Neural progenitor cell (in vitro differentiated cells): ENCODE measurements around the gene MADD. TPM values are rescaled to one million over a fixed set of nuclear protein-coding genes. Genes with fewer than 3 reads are reported as not detected.

Experiments
- DNase-seq: peaks from one replicate; pipeline ENCODE4 v3.0.0-alpha.2; 2016; ENCODE audit warnings: low spot score
- H2AFZ ChIP-seq: fragments of 200-600 bp; sonication (generic); replicated peaks from 2 replicates; pipeline ENCODE4 v1.6.1; 2016; ENCODE audit warnings: antibody characterized with exemption
- H3F3A ChIP-seq: fragments of 200-600 bp; sonication (generic); 2 replicates; pipeline ENCODE4 v1.6.1; 2016; ENCODE audit warnings: antibody characterized with exemption, low read depth
- H3K27ac ChIP-seq: fragments of 200-600 bp; sonication (generic); 2 replicates; pipeline ENCODE4 v1.5.1; 2016; ENCODE audit warnings: mild to moderate bottlenecking
- H3K27me3 ChIP-seq: fragments of 200-600 bp; sonication (generic); 2 replicates; pipeline ENCODE4 v1.6.1; 2016; ENCODE audit warnings: mild to moderate bottlenecking, moderate library complexity
- H3K36me3 ChIP-seq: fragments of 200-600 bp; sonication (generic); 2 replicates; pipeline ENCODE4 v1.5.1; 2016
- H3K4me1 ChIP-seq: fragments of 200-600 bp; sonication (generic); 2 replicates; pipeline ENCODE4 v1.6.1; 2016; ENCODE audit warnings: mixed run types
- H3K4me2 ChIP-seq: fragments of 200-600 bp; sonication (generic); 2 replicates; pipeline ENCODE4 v1.6.1; 2016
- H3K4me3 ChIP-seq: fragments of 200-600 bp; sonication (generic); 2 replicates; pipeline ENCODE4 v1.5.1; 2016
- H3K79me2 ChIP-seq: fragments of 200-600 bp; sonication (generic); 2 replicates; pipeline ENCODE4 v1.6.1; 2016; ENCODE audit warnings: low read depth
- H3K9ac ChIP-seq: fragments of 200-600 bp; sonication (generic); 2 replicates; pipeline ENCODE4 v1.6.1; 2016
- H3K9me3 ChIP-seq: fragments of 200-600 bp; sonication (generic); 2 replicates; pipeline ENCODE4 v1.5.1; 2016; ENCODE audit warnings: low read depth
- H4K20me1 ChIP-seq: fragments of 200-600 bp; sonication (generic); 2 replicates; pipeline ENCODE4 v1.6.1; 2016; ENCODE audit warnings: low read depth
- H3K27ac Mint-ChIP-seq: 3 replicates; pipeline ENCODE4 v1.8.0; 2021; ENCODE audit warnings: mixed read lengths
- H3K27me3 Mint-ChIP-seq: 2 replicates; pipeline ENCODE4 v1.8.0; 2022; ENCODE audit warnings: low read depth, mild to moderate bottlenecking, inconsistent platforms, moderate library complexity, mixed read lengths; ENCODE audit not compliant: insufficient read depth
- H3K36me3 Mint-ChIP-seq: 3 replicates; pipeline ENCODE4 v1.8.0; 2021; ENCODE audit warnings: mixed read lengths
- H3K4me1 Mint-ChIP-seq: 3 replicates; pipeline ENCODE4 v1.8.0; 2021; ENCODE audit warnings: mixed read lengths
- H3K4me3 Mint-ChIP-seq: 3 replicates; pipeline ENCODE4 v1.8.0; 2021; ENCODE audit warnings: mild to moderate bottlenecking, moderate library complexity, mixed read lengths
- H3K9me3 Mint-ChIP-seq: 3 replicates; pipeline ENCODE4 v1.8.0; 2020; ENCODE audit warnings: mixed read lengths
- CTCF ChIP-seq: fragments of 200-600 bp; sonication (generic); IDR thresholded peaks from 2 replicates; pipeline ENCODE4 v1.5.1; 2017; ENCODE audit warnings: antibody characterized with exemption, mild to moderate bottlenecking
- EZH2 ChIP-seq: fragments of 200-600 bp; sonication (generic); IDR thresholded peaks from 2 replicates; pipeline ENCODE4 v1.6.1; 2017; ENCODE audit warnings: antibody characterized with exemption, mild to moderate bottlenecking, moderate library complexity
- EZH2phosphoT487 ChIP-seq: fragments of 200-600 bp; sonication (generic); IDR thresholded peaks from 2 replicates; pipeline ENCODE4 v1.6.1; 2017; ENCODE audit warnings: antibody characterized with exemption
- total RNA-seq: library from RNA; depleted of rRNA; stranded (reverse); fragments of >200 nt; gene quantifications from 2 replicates; pipeline ENCODE4 v1.2.3, GENCODE V29; 2015; ENCODE audit warnings: low replicate concordance

MADD gene
- total RNA-seq, 1 donor from 2014 or later = 16.1 TPM

DNA sequence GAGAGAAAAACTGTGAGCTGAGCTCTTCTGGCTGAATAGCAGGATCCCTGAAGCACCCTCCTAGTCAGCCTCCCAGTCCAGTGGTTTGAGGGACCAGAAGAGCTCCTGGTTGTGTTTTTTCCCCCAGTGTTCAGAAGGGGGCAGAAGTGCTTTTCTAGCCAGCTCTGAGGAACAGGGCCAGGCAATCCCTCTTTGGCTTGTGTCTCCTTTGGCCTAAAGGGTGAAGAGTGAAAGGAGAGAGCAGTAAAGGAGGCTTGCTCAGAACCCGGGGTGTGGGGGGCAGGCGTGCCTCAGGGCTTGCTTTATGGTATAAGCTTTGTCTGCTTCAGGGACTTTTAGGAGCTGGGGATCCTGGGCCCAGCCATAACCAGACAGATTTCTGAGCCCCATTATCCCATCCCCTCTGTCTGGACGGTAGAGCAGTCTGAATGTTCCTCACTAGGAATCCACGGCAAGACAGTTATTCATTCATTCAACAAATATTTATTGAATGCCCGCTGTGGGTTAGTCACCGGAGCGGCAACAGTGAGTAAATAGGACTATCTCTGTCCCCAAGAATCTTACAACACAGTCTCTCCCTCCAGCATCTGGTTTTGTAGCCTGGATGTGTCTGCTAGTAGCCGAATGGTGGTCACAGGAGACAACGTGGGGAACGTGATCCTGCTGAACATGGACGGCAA lies 35.8 kb upstream of the MADD start:
- H3F3A ChIP-seq = no peaks in the 10 kb centered on the region
- H3K9me3 Mint-ChIP-seq = no peaks in the 10 kb centered on the region
- H3K4me1 ChIP-seq = no peaks in the 10 kb centered on the region
- H3K27ac Mint-ChIP-seq = no peak overlapping the region
- H4K20me1 ChIP-seq = no peaks in the 10 kb centered on the region
- no peak overlapping the region for H3K4me3 Mint-ChIP-seq
- DNase-seq = peak; percentile 59
- H3K27me3 ChIP-seq = no peaks in the 10 kb centered on the region
- H3K36me3 Mint-ChIP-seq = peaks cover 5% of the 10 kb centered on the region
- no peak overlapping the region for H2AFZ ChIP-seq
- TF ChIP-seq EZH2 = no peak
- no peak for TF ChIP-seq EZH2phosphoT487
- peak; percentile 50 for TF ChIP-seq CTCF
- H3K4me2 ChIP-seq = no peak overlapping the region
- H3K4me1 Mint-ChIP-seq = peaks cover 10% of the 10 kb centered on the region
- no peaks in the 10 kb centered on the region for H3K36me3 ChIP-seq
- H3K27me3 Mint-ChIP-seq = peaks cover 3% of the 10 kb centered on the region
- H3K79me2 ChIP-seq = no peaks in the 10 kb centered on the region
- H3K27ac ChIP-seq = no peak overlapping the region
- H3K9me3 ChIP-seq = no peaks in the 10 kb centered on the region
- no peak overlapping the region for H3K4me3 ChIP-seq
- H3K9ac ChIP-seq = no peak overlapping the region

DNA sequence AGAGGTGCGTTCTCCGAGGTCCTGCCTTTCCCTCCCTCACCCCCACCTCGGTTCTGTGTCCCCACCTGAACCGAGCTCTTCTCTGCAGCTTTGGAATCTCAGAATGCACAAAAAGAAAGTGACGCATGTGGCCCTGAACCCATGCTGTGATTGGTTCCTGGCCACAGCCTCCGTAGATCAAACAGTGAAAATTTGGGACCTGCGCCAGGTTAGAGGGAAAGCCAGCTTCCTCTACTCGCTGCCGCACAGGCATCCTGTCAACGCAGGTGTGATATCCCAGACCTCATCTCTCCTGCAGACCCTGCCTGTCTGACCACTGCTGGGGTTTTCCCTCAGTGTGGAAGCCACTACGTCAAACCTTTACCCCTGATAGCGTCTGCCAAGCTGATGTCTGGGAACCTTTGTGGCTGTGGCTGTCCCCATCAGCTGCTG lies 35.2 kb upstream of the MADD start:
- H4K20me1 ChIP-seq = no peaks in the 10 kb centered on the region
- no peak overlapping the region for H3K9ac ChIP-seq
- no peaks in the 10 kb centered on the region for H3K9me3 ChIP-seq
- H3K9me3 Mint-ChIP-seq = no peaks in the 10 kb centered on the region
- H3K27ac ChIP-seq = no peak overlapping the region
- no peak overlapping the region for H3K4me3 ChIP-seq
- H3K4me3 Mint-ChIP-seq = no peak overlapping the region
- no peak for TF ChIP-seq EZH2phosphoT487
- no peak for TF ChIP-seq CTCF
- no peak for TF ChIP-seq EZH2
- H3K36me3 ChIP-seq = no peaks in the 10 kb centered on the region
- peaks cover 10% of the 10 kb centered on the region for H3K4me1 Mint-ChIP-seq
- H3K79me2 ChIP-seq = no peaks in the 10 kb centered on the region
- H3K4me2 ChIP-seq = no peak overlapping the region
- peak overlapping the region; percentile 29 for H3K27ac Mint-ChIP-seq
- DNase-seq = no peak
- no peaks in the 10 kb centered on the region for H3K4me1 ChIP-seq
- peaks cover 5% of the 10 kb centered on the region for H3K36me3 Mint-ChIP-seq
- H3K27me3 Mint-ChIP-seq = peaks cover 3% of the 10 kb centered on the region
- no peak overlapping the region for H2AFZ ChIP-seq
- no peaks in the 10 kb centered on the region for H3K27me3 ChIP-seq
- H3F3A ChIP-seq = no peaks in the 10 kb centered on the region

- no peaks in the 10 kb centered on the region for H4K20me1 ChIP-seq
- no peak overlapping the region for H3K4me3 Mint-ChIP-seq
- no peaks in the 10 kb centered on the region for H3K36me3 ChIP-seq
- H3K9me3 ChIP-seq = no peaks in the 10 kb centered on the region
- H3K79me2 ChIP-seq = no peaks in the 10 kb centered on the region
- H3K27ac ChIP-seq = no peak overlapping the region
- H3K4me2 ChIP-seq = no peak overlapping the region
- DNase-seq = no peak
- peaks cover 10% of the 10 kb centered on the region for H3K4me1 Mint-ChIP-seq
- peaks cover 3% of the 10 kb centered on the region for H3K27me3 Mint-ChIP-seq
- H3F3A ChIP-seq = no peaks in the 10 kb centered on the region
- H3K9ac ChIP-seq = no peak overlapping the region
- H2AFZ ChIP-seq = no peak overlapping the region
- no peaks in the 10 kb centered on the region for H3K27me3 ChIP-seq
- no peak for TF ChIP-seq CTCF
- no peak for TF ChIP-seq EZH2
- no peak for TF ChIP-seq EZH2phosphoT487
- H3K4me1 ChIP-seq = no peaks in the 10 kb centered on the region
- H3K36me3 Mint-ChIP-seq = peaks cover 5% of the 10 kb centered on the region
- H3K4me3 ChIP-seq = no peak overlapping the region
- H3K27ac Mint-ChIP-seq = no peak overlapping the region
- H3K9me3 Mint-ChIP-seq = no peaks in the 10 kb centered on the region
Observed at GRCh38 chr11:47235163-47235562, 34.8 kb upstream of the MADD start.
